K562 (cell line): ENCODE results near the gene TBC1D10A. TPM values are rescaled to one million over a fixed set of nuclear protein-coding genes. Genes with fewer than 3 reads are reported as not detected.

Experiments
- CAMTA2 ChIP-seq: fragments of 250-450 bp; sonication (Bioruptor Pico); conservative IDR thresholded peaks from 2 replicates; pipeline ENCODE4 v1.5.1; 2022
- CBFA2T3 ChIP-seq: fragments of 450-650 bp; IDR thresholded peaks from 2 replicates; pipeline ENCODE4 v1.6.1; 2017
- CBX3 ChIP-seq, 2 experiments: IDR thresholded peaks; 1 replicate in 1 of 2; 2 replicates in 1 of 2; pipeline ENCODE4 v1.6.1; 2012; ENCODE audit warnings: inconsistent platforms in 2 of 2, low read length in 2 of 2, borderline replicate concordance in 1 of 2, control low read depth in 1 of 2
- CHD1 ChIP-seq: fragments of 200-600 bp; sonication (generic); IDR thresholded peaks from one replicate; pipeline ENCODE4 v1.6.1; 2012; ENCODE audit warnings: mild to moderate bottlenecking, moderate library complexity, low read length, inconsistent platforms
- KLF1 ChIP-seq: fragments of 450-650 bp; IDR thresholded peaks from 2 replicates; pipeline ENCODE4 v1.6.1; 2016; ENCODE audit warnings: missing genetic modification characterization, missing compliant biosample characterization
- L3MBTL2 ChIP-seq: fragments of 450-650 bp; IDR thresholded peaks from 2 replicates; pipeline ENCODE4 v1.6.1; 2016; ENCODE audit warnings: mild to moderate bottlenecking, moderate library complexity
- LCOR ChIP-seq: sonication (generic); formaldehyde crosslinking; IDR thresholded peaks from 2 replicates; pipeline ENCODE4 v1.8.0; 2022; ENCODE audit warnings: mild to moderate bottlenecking, missing genetic modification reagents
- MAFF ChIP-seq: IDR thresholded peaks from 2 replicates; pipeline ENCODE4 v1.6.1; 2012; ENCODE audit warnings: low read length, improper control_type of control experiment
- PHB ChIP-seq: fragments of 250-450 bp; sonication (Bioruptor Pico); IDR thresholded peaks from 2 replicates; pipeline ENCODE4 v1.5.0; 2021
- SIN3B ChIP-seq: fragments of 450-650 bp; IDR thresholded peaks from 2 replicates; pipeline ENCODE4 v1.6.1; 2017; ENCODE audit warnings: low read depth, mild to moderate bottlenecking, moderate library complexity
- ZNF140 ChIP-seq: fragments of 250-450 bp; sonication (Bioruptor Pico); IDR thresholded peaks from 2 replicates; pipeline ENCODE4 v1.8.0; 2021; ENCODE audit warnings: moderate library complexity, mild to moderate bottlenecking, inconsistent platforms
- ZNF224 ChIP-seq: sonication (generic); formaldehyde crosslinking; IDR thresholded peaks from 2 replicates; pipeline ENCODE4 v1.8.0; 2022; ENCODE audit warnings: mild to moderate bottlenecking, missing genetic modification reagents
- polyA plus RNA-seq, 8 experiments: library from polyadenylated mRNA; depleted of rRNA in 4 of 8; stranded (reverse) in 5 of 8; unstranded in 3 of 8; fragments of >200 nt; fragmentation: Nextera tagmentation in 2 of 8; fragmentation: Illumina TruSeq in 1 of 8; extraction: Ambion mirVana in 2 of 8; extraction: Trizol in 1 of 8; gene quantifications; 2 replicates each; pipeline versions ENCODE4 v1.2.1 to v1.2.3, GENCODE V29; 2011 to 2014; ENCODE audit warnings: inconsistent platforms in 1 of 8, missing spikeins in 1 of 8
- total RNA-seq, 7 experiments: library from RNA; depleted of rRNA in 6 of 7; stranded (reverse); fragments of >200 nt in 6 of 7; fragmentation: Illumina TruSeq in 2 of 7; extraction: Trizol in 2 of 7; gene quantifications; 2 replicates each; pipeline versions ENCODE4 v1.2.1 to v1.2.3, GENCODE V29; 2011 to 2021; ENCODE audit warnings: low replicate concordance in 1 of 7
- TF ChIP-seq, protein P1 (sequence below), 2 experiments: fragments of 450-650 bp in 1 of 2; sonication (generic) in 1 of 2; formaldehyde crosslinking in 1 of 2; IDR thresholded peaks in 1 of 2; conservative IDR thresholded peaks in 1 of 2; 2 replicates each; pipeline versions ENCODE4 v1.6.1 to v1.8.1; 2016 to 2023; ENCODE audit warnings: mild to moderate bottlenecking in 2 of 2, moderate library complexity in 2 of 2, inconsistent platforms in 1 of 2, missing genetic modification reagents in 1 of 2
- TF ChIP-seq, protein P2 (sequence below), 3 experiments: IDR thresholded peaks in 2 of 3; conservative IDR thresholded peaks in 1 of 3; 2 replicates each; pipeline ENCODE4 v1.5.1; 2011 to 2012; ENCODE audit warnings: low read length in 3 of 3, mild to moderate bottlenecking in 3 of 3, control low read depth in 2 of 3, improper control_type of control experiment in 1 of 3, inconsistent platforms in 1 of 3, low read depth in 1 of 3, mixed read lengths in 1 of 3, moderate library complexity in 1 of 3; ENCODE audit not compliant: insufficient read depth in 2 of 3
- TF ChIP-seq, protein P3 (sequence below): sonication (generic); formaldehyde crosslinking; IDR thresholded peaks from 2 replicates; pipeline ENCODE4 v1.8.0; 2022; ENCODE audit warnings: mild to moderate bottlenecking, low read depth, missing genetic modification reagents

The TBC1D10A gene
- total and polyA plus RNA-seq, 9 of the 15 experiments (the other 6 are each of a cell fraction or from before 2014, with no cell fraction given) = 0.13 to 10.4 (median 4.6) TPM

DNA sequence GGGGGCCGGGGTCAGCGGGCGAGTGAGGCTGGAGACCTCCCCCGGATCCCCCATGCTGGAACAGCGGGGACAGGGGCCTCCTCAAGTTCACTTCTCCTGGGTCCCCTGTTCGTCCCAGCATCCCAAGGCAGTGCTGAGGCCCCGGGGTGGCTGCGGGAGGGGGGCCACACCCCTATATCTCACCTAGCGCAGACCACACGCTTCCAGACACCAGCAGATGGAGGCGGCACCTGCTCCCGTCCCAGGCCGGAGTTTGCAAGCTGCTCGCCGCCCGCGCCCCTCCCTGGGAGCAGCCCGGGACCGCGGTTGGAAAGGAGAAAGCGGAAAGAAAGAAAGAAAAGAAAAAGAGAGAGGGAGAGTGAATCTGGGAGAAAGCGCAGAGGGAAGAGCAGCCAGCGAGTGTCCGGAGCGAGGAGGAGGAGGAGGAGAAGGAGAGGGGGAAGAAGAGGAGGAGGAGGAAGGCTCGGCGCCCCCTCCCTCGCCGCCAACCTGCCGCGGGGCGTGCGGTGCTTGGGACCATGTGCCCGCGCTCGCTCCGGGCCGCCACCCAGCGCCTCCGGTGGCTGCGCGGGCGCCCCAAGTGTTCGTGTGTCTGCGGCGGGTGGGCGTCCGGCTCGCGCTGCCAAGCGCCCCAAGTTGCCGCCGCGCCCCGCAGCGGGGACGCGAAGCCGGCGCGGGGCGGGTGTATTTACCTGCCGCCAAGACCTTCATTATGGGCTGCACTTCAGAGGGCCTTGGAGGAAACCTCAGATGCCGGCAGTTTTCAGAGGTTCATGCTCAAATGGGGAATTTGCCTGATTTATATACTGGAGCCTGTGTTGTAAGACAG, 80.5 kb downstream of the TBC1D10A start, which contains the start of gene LIF (continued):
- TF ChIP-seq, protein P1, sequence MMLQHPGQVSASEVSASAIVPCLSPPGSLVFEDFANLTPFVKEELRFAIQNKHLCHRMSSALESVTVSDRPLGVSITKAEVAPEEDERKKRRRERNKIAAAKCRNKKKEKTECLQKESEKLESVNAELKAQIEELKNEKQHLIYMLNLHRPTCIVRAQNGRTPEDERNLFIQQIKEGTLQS (IDR thresholded peaks at IDR 0.05) = no peak
- TF ChIP-seq, protein P1 (CRISPR knock-in tag; conservative IDR thresholded peaks at IDR 0.05) = no peak
- TF ChIP-seq LCOR = no peak
- 0 out of 2 replicates have a peak, but pooled peaks have one; percentile 7 for TF ChIP-seq CBFA2T3
- no peak for TF ChIP-seq CAMTA2 (CRISPR knock-in tag)
- 0 out of 2 replicates have a peak, but pooled peaks have one; percentile 25 for TF ChIP-seq SIN3B
- no peak for TF ChIP-seq CHD1
- TF ChIP-seq ZNF140 (CRISPR knock-in tag) = no peak
- TF ChIP-seq, protein P2, sequence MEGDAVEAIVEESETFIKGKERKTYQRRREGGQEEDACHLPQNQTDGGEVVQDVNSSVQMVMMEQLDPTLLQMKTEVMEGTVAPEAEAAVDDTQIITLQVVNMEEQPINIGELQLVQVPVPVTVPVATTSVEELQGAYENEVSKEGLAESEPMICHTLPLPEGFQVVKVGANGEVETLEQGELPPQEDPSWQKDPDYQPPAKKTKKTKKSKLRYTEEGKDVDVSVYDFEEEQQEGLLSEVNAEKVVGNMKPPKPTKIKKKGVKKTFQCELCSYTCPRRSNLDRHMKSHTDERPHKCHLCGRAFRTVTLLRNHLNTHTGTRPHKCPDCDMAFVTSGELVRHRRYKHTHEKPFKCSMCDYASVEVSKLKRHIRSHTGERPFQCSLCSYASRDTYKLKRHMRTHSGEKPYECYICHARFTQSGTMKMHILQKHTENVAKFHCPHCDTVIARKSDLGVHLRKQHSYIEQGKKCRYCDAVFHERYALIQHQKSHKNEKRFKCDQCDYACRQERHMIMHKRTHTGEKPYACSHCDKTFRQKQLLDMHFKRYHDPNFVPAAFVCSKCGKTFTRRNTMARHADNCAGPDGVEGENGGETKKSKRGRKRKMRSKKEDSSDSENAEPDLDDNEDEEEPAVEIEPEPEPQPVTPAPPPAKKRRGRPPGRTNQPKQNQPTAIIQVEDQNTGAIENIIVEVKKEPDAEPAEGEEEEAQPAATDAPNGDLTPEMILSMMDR (IDR thresholded peaks at IDR 0.05 in 2 of 3, conservative IDR thresholded peaks at IDR 0.05 in 1 of 3; ENCODE audit: insufficient read depth in 2 of 3, low read depth in 1 of 3, low read length in 3 of 3) = peak in 1 of 3 experiments; percentile 26; a peak in 1 of 6 replicates
- no peak for TF ChIP-seq KLF1 (tag)
- no peak for TF ChIP-seq PHB (CRISPR knock-in tag)
- no peak for TF ChIP-seq ZNF224
- TF ChIP-seq, protein P3, sequence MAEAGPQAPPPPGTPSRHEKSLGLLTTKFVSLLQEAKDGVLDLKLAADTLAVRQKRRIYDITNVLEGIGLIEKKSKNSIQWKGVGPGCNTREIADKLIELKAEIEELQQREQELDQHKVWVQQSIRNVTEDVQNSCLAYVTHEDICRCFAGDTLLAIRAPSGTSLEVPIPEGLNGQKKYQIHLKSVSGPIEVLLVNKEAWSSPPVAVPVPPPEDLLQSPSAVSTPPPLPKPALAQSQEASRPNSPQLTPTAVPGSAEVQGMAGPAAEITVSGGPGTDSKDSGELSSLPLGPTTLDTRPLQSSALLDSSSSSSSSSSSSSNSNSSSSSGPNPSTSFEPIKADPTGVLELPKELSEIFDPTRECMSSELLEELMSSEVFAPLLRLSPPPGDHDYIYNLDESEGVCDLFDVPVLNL (CRISPR knock-in tag) = no peak
- TF ChIP-seq MAFF = no peak
- no peak for TF ChIP-seq CBX3 (IDR thresholded peaks at IDR 0.05; ENCODE audit: borderline replicate concordance in 1 of 2, low read length in 2 of 2)
- peak; percentile 86 for TF ChIP-seq L3MBTL2
